H1 (cell line): ENCODE measurements around the gene GRIP1. TPM values are rescaled to one million over a fixed set of nuclear protein-coding genes. Genes with fewer than 3 reads are reported as not detected.

Source experiments
- CTCF ChIA-PET: fragments of 300-600 bp; sonication (Branson Sonifier 250); formaldehyde crosslinking; loops from one replicate; lab custom pipeline; 2021; ENCODE audit not compliant: partially characterized antibody; lab: Charles Lee
- POLR2A ChIA-PET: fragments of 300-600 bp; sonication (Branson Sonifier 250); formaldehyde crosslinking; loops from one replicate; lab custom pipeline; 2021; ENCODE audit warnings: inconsistent platforms; ENCODE audit not compliant: partially characterized antibody; lab: Charles Lee
- DNase-seq, 2 experiments: peaks; one replicate each; pipeline versions ENCODE4 v3.0.0 to v3.0.0-alpha.2; 2010 to 2022; ENCODE audit warnings: low spot score in 2 of 2, low read depth in 1 of 2, mixed read lengths in 1 of 2
- FAIRE-seq: peaks from 2 replicates; lab custom pipeline; 2011; peaks lifted over from hg19 to GRCh38; lab: Jason Lieb, UNC
- H2AFZ ChIP-seq: 2 replicates; pipeline ENCODE4 v1.8.1; 2012; ENCODE audit warnings: low read length, inconsistent platforms
- H2AK5ac ChIP-seq: 2 replicates; pipeline ENCODE4 v1.6.1; 2013; ENCODE audit warnings: low read depth, low read length
- H2BK120ac ChIP-seq: replicated peaks from 2 replicates; pipeline ENCODE3; 2013; ENCODE audit warnings: low read depth, low read length, inconsistent platforms
- H2BK12ac ChIP-seq: 2 replicates; pipeline ENCODE4 v1.6.1; 2013; ENCODE audit warnings: low read depth, low read length
- H2BK15ac ChIP-seq: 2 replicates; pipeline ENCODE4 v1.6.1; 2013; ENCODE audit warnings: low read length
- H2BK20ac ChIP-seq: 2 replicates; pipeline ENCODE4 v1.6.1; 2013; ENCODE audit warnings: low read length
- H2BK5ac ChIP-seq: 2 replicates; pipeline ENCODE4 v1.6.1; 2013; ENCODE audit warnings: low read depth, low read length
- H3K14ac ChIP-seq: 2 replicates; pipeline ENCODE4 v1.6.1; 2013; ENCODE audit warnings: inconsistent platforms; ENCODE audit not compliant: insufficient read length
- H3K18ac ChIP-seq: 2 replicates; pipeline ENCODE4 v1.6.1; 2013; ENCODE audit warnings: low read length; ENCODE audit errors: extremely low read depth
- H3K23ac ChIP-seq: 2 replicates; pipeline ENCODE4 v1.6.1; 2013; ENCODE audit warnings: inconsistent platforms; ENCODE audit not compliant: insufficient read length
- H3K23me2 ChIP-seq: 2 replicates; pipeline ENCODE4 v1.6.1; 2013; ENCODE audit warnings: low read depth, low read length
- H3K27ac ChIP-seq: 2 replicates; pipeline ENCODE4 v1.6.1; 2011; ENCODE audit warnings: low read depth, low read length, inconsistent platforms
- H3K27me3 ChIP-seq, 4 experiments: replicated peaks in 1 of 4; 1 replicate in 1 of 4; 2 replicates in 3 of 4; pipeline versions ENCODE4 v1.6.1 to v1.8.1; 2011 to 2013; ENCODE audit warnings: low read length in 3 of 4, mild to moderate bottlenecking in 3 of 4, inconsistent platforms in 2 of 4, mixed read lengths in 2 of 4, moderate library complexity in 1 of 4; ENCODE audit not compliant: control insufficient read depth in 3 of 4, insufficient read depth in 3 of 4; ENCODE audit errors: extremely low read depth in 1 of 4
- H3K36me3 ChIP-seq, 4 experiments: 2 replicates each; pipeline versions ENCODE4 v1.6.1 to v1.8.1; 2011 to 2013; ENCODE audit warnings: mild to moderate bottlenecking in 4 of 4, low read length in 3 of 4, moderate library complexity in 2 of 4, control low read depth in 1 of 4, inconsistent platforms in 1 of 4; ENCODE audit not compliant: insufficient read depth in 4 of 4, control insufficient read depth in 2 of 4
- H3K4ac ChIP-seq: replicated peaks from 2 replicates; pipeline ENCODE3; 2013; ENCODE audit warnings: low read length, low read depth, mixed read lengths, inconsistent platforms; ENCODE audit not compliant: insufficient read length
- H3K4me1 ChIP-seq, 4 experiments: replicated peaks in 1 of 4; 1 replicate in 1 of 4; 2 replicates in 3 of 4; pipeline versions ENCODE4 v1.6.1 to v1.8.1; 2011 to 2013; ENCODE audit warnings: low read length in 3 of 4, inconsistent platforms in 2 of 4, mixed read lengths in 1 of 4; ENCODE audit not compliant: insufficient read depth in 4 of 4, control insufficient read depth in 3 of 4
- H3K4me2 ChIP-seq, 2 experiments: 2 replicates each; pipeline versions ENCODE4 v1.6.1 to v1.8.1; 2011 to 2013; ENCODE audit warnings: low read depth in 2 of 2, low read length in 2 of 2, control low read depth in 1 of 2, inconsistent platforms in 1 of 2, mild to moderate bottlenecking in 1 of 2; ENCODE audit not compliant: insufficient read depth in 1 of 2
- H3K4me3 ChIP-seq, 4 experiments: fragments of 200-600, 300-600 bp in 1 of 4; sonication (generic), shearing (Covaris generic), sonication (Bioruptor Twin) in 1 of 4; 2 replicates each; pipeline versions ENCODE4 v1.5.1 to v1.8.1; 2011 to 2016; ENCODE audit warnings: low read length in 4 of 4, low read depth in 3 of 4, control low read depth in 2 of 4, inconsistent platforms in 2 of 4, mild to moderate bottlenecking in 2 of 4, mixed read lengths in 1 of 4, moderate library complexity in 1 of 4; ENCODE audit not compliant: insufficient read depth in 2 of 4; ENCODE audit errors: extremely low read depth in 1 of 4
- H3K56ac ChIP-seq: replicated peaks from 2 replicates; pipeline ENCODE3; 2013; ENCODE audit warnings: low read depth, mild to moderate bottlenecking, mixed read lengths, low read length, inconsistent platforms; ENCODE audit not compliant: insufficient read length
- H3K79me1 ChIP-seq: 2 replicates; pipeline ENCODE4 v1.6.1; 2013; ENCODE audit warnings: low read depth, low read length, control low read depth
- H3K79me2 ChIP-seq, 2 experiments: 2 replicates each; pipeline versions ENCODE4 v1.6.1 to v1.8.1; 2012 to 2013; ENCODE audit warnings: low read length in 2 of 2, mild to moderate bottlenecking in 2 of 2, inconsistent platforms in 1 of 2; ENCODE audit not compliant: insufficient read depth in 2 of 2, control insufficient read depth in 1 of 2
- H3K9ac ChIP-seq, 4 experiments: replicated peaks in 1 of 4; 1 replicate in 1 of 4; 2 replicates in 3 of 4; pipeline versions ENCODE4 v1.6.1 to v1.8.1; 2011 to 2013; ENCODE audit warnings: low read depth in 3 of 4, low read length in 3 of 4, control low read depth in 2 of 4, mild to moderate bottlenecking in 2 of 4, moderate library complexity in 2 of 4, inconsistent platforms in 1 of 4; ENCODE audit errors: extremely low read depth in 1 of 4
- H3K9me3 ChIP-seq, 2 experiments: 2 replicates each; pipeline versions ENCODE4 v1.6.1 to v1.8.1; 2012 to 2013; ENCODE audit warnings: mild to moderate bottlenecking in 2 of 2, moderate library complexity in 2 of 2, control low read depth in 1 of 2, inconsistent platforms in 1 of 2, low read depth in 1 of 2, low read length in 1 of 2, mixed read lengths in 1 of 2; ENCODE audit not compliant: insufficient read depth in 2 of 2
- H4K20me1 ChIP-seq, 2 experiments: replicated peaks in 1 of 2; 2 replicates each; pipeline versions ENCODE3 to v1.8.1; 2011 to 2013; ENCODE audit warnings: inconsistent platforms in 2 of 2, low read length in 2 of 2, mild to moderate bottlenecking in 1 of 2; ENCODE audit not compliant: insufficient read depth in 2 of 2, control insufficient read depth in 1 of 2
- H4K5ac ChIP-seq: 2 replicates; pipeline ENCODE4 v1.6.1; 2013; ENCODE audit warnings: low read length, low read depth, mixed read lengths, inconsistent platforms; ENCODE audit not compliant: insufficient read length
- H4K8ac ChIP-seq: 2 replicates; pipeline ENCODE4 v1.8.0; 2013; ENCODE audit warnings: mild to moderate bottlenecking, moderate library complexity, low read length, inconsistent platforms; ENCODE audit not compliant: insufficient read depth; ENCODE audit errors: extremely low read depth
- H4K91ac ChIP-seq: replicated peaks from 2 replicates; pipeline ENCODE3; 2013; ENCODE audit warnings: low read length, mixed read lengths, inconsistent platforms; ENCODE audit not compliant: insufficient read length
- ASH2L ChIP-seq: fragments of 200-600, 300-600 bp; sonication (generic); IDR thresholded peaks from one replicate; pipeline ENCODE4 v1.7.1; 2017; ENCODE audit warnings: low read length
- CHD1 ChIP-seq: IDR thresholded peaks from 2 replicates; pipeline ENCODE4 v1.6.1; 2012; ENCODE audit warnings: low read depth, low read length, improper control_type of control experiment
- GABPA ChIP-seq: IDR thresholded peaks from 2 replicates; pipeline ENCODE4 v1.6.1; 2011; ENCODE audit warnings: mild to moderate bottlenecking, low read length, moderate library complexity, borderline replicate concordance; ENCODE audit not compliant: insufficient read depth
- GTF2F1 ChIP-seq: IDR thresholded peaks from 2 replicates; pipeline ENCODE4 v1.6.1; 2012; ENCODE audit warnings: low read depth, low read length, improper control_type of control experiment, borderline replicate concordance
- HDAC6 ChIP-seq: IDR thresholded peaks from one replicate; pipeline ENCODE4 v1.7.1; 2012; ENCODE audit warnings: low read depth, mild to moderate bottlenecking, inconsistent platforms, low read length, moderate library complexity
- NANOG ChIP-seq: IDR thresholded peaks from 2 replicates; pipeline ENCODE4 v1.6.1; 2011; ENCODE audit warnings: low read length, low read depth, mild to moderate bottlenecking, inconsistent platforms; ENCODE audit not compliant: insufficient read depth, poor library complexity, severe bottlenecking
- NRF1 ChIP-seq: IDR thresholded peaks from 2 replicates; pipeline ENCODE4 v1.6.1; 2011; ENCODE audit warnings: mild to moderate bottlenecking, low read depth, low read length, improper control_type of control experiment
- RAD21 ChIP-seq, 2 experiments: IDR thresholded peaks in 1 of 2; conservative IDR thresholded peaks in 1 of 2; 2 replicates each; pipeline ENCODE4 v1.6.1; 2011; ENCODE audit warnings: low read depth in 2 of 2, low read length in 2 of 2, improper control_type of control experiment in 1 of 2, inconsistent platforms in 1 of 2, mild to moderate bottlenecking in 1 of 2, moderate library complexity in 1 of 2
- SUZ12 ChIP-seq: fragments of 200-600 bp; sonication (generic); IDR thresholded peaks from 2 replicates; pipeline ENCODE4 v1.6.1; 2012; ENCODE audit warnings: mild to moderate bottlenecking, inconsistent platforms, low read length, moderate library complexity, mixed read lengths
- TEAD4 ChIP-seq: IDR thresholded peaks from 2 replicates; pipeline ENCODE4 v1.6.1; 2012; ENCODE audit warnings: low read depth, low read length, inconsistent platforms, mixed read lengths
- USF2 ChIP-seq: IDR thresholded peaks from 2 replicates; pipeline ENCODE4 v1.6.1; 2011; ENCODE audit warnings: low read length, improper control_type of control experiment
- ZNF274 ChIP-seq: IDR thresholded peaks from 2 replicates; pipeline ENCODE4 v1.7.0; 2012; ENCODE audit warnings: low read length, borderline replicate concordance; ENCODE audit errors: extremely low read depth
- WGBS, 2 experiments: shearing (Covaris generic) in 1 of 2; methylation state at CpG; one replicate each; pipeline versions ENCODE4 v1.1.6 to v1.1.7; 2013 to 2015; ENCODE audit warnings: low lambda C conversion rate in 2 of 2, mixed read lengths in 2 of 2, inconsistent platforms in 1 of 2, low coverage in 1 of 2, missing lambda C conversion rate in 1 of 2; ENCODE audit not compliant: insufficient replicate concordance in 2 of 2, insufficient coverage in 1 of 2, insufficient read length in 1 of 2; ENCODE audit errors: extremely low coverage in 1 of 2, missing lambda C conversion rate in 1 of 2; 5-methylcytosine and 5-hydroxymethylcytosine counted together
- polyA plus RNA-seq, 7 experiments: library from polyadenylated mRNA; depleted of rRNA in 3 of 7; stranded (reverse) in 5 of 7; unstranded in 2 of 7; fragments of >200 nt in 5 of 7; fragments of 200-250 nt in 2 of 7; gene quantifications; 1 replicate in 5 of 7; 2 replicates in 1 of 7; 4 replicates in 1 of 7; pipeline versions ENCODE4 v1.2.1 to v1.2.3, GENCODE V29; 2011 to 2013; ENCODE audit warnings: missing spikeins in 2 of 7, mixed read lengths in 2 of 7
- total RNA-seq: library from RNA; stranded (reverse); fragmentation: NEBNext Ultra II Directional; extraction: Animal tissue kit (Norgen Biotek cat#: 25700); gene quantifications from 2 replicates; pipeline ENCODE4 v1.2.1, GENCODE V29; 2021

Gene GRIP1
- total and polyA plus RNA-seq, 2 of the 8 experiments (the other 6 are each of a cell fraction or from before 2014, with no cell fraction given), result 4.5 to 27.3 TPM

- CTCF ChIA-PET, result interaction anchor here (1.0 to 1.4 kb wide), 2 partner anchors 11 to 233 kb away, joined by 3 to 4 read pairs; no protein-coding TSS in a partner anchor
- TF ChIP-seq NANOG (no peak), GABPA (no peak), ZNF274 (no peak), SUZ12 (no peak), CHD1 (no peak), RAD21 (IDR thresholded peaks at IDR 0.05 in 1 of 2, conservative IDR thresholded peaks at IDR 0.05 in 1 of 2; ENCODE audit: low read depth in 2 of 2, low read length in 2 of 2) (no peak), NRF1 (no peak), GTF2F1 (no peak), ASH2L (no peak), TEAD4 (no peak), USF2 (no peak), HDAC6 (no peak)
Observed at GRCh38 chr12:66663611-66664010, 15.3 kb downstream of the GRIP1 start.

More at GRCh38 chr12:66663611-66664010, 15.3 kb downstream of the GRIP1 start:
- Histone ChIP-seq H3K14ac (no peak overlapping the region), H3K23me2 (no peaks in the 10 kb centered on the region), H3K9me3 (no peaks in the 10 kb centered on the region), H3K4me3 (no peak overlapping the region), H4K91ac (no peak overlapping the region), H4K5ac (no peak overlapping the region), H2BK15ac (no peak overlapping the region), H3K4me2 (no peak overlapping the region), H4K8ac (no peak overlapping the region), H3K79me2 (no peaks in the 10 kb centered on the region), H2BK12ac (no peak overlapping the region), H2BK120ac (no peak overlapping the region), H3K4me1 (0 out of 7 replicates have a peak, but pooled peaks cover 0 to 2% (median 0%) of the 10 kb centered on the region in 4 experiments), H3K36me3 (no peaks in the 10 kb centered on the region), H3K9ac (no peak overlapping the region), H3K18ac (no peak overlapping the region), H3K79me1 (no peaks in the 10 kb centered on the region), H4K20me1 (no peaks in the 10 kb centered on the region), H3K4ac (no peak overlapping the region), H2AFZ (no peak overlapping the region), H3K27me3 (no peaks in the 10 kb centered on the region), H2BK5ac (no peak overlapping the region), H2AK5ac (no peak overlapping the region), H3K23ac (no peak overlapping the region), H2BK20ac (no peak overlapping the region), H3K56ac (no peak overlapping the region), H3K27ac (no peak overlapping the region)
- DNase-seq (no peak), FAIRE-seq (no peak)
- 88% methylated on average over 5 of the region's 5 CpGs; no CpG with 5 or more reads in 1 of the 2 experiments for WGBS, 2 experiments
- POLR2A ChIA-PET, result no interaction called here
